Measurements from ENCODE around the gene ANKRD33.
A peak's percentile ranks its signal among the peaks of the same experiment; 100 is the strongest.

DNA sequence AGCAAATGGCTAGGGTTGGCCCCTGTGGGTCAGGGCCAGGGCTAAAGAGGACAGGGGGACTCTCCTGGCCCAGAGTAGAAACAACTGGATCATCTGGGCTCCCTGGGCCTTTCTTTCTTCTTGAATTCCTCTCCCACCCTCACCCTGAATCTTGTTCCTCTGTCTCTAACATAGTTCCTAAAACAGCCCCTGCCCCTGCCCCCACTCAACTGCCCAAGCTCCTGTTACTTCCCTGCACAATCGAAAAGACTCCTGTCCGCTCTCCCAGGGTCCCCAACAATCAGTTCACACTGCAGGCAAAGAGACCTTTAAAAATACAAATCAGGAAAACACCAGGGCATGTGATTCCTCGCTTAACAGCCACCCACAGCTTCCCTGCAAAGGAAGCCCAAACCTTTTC lies 18.0 kb upstream of the ANKRD33 start:
- TF ChIP-seq, protein P1, sequence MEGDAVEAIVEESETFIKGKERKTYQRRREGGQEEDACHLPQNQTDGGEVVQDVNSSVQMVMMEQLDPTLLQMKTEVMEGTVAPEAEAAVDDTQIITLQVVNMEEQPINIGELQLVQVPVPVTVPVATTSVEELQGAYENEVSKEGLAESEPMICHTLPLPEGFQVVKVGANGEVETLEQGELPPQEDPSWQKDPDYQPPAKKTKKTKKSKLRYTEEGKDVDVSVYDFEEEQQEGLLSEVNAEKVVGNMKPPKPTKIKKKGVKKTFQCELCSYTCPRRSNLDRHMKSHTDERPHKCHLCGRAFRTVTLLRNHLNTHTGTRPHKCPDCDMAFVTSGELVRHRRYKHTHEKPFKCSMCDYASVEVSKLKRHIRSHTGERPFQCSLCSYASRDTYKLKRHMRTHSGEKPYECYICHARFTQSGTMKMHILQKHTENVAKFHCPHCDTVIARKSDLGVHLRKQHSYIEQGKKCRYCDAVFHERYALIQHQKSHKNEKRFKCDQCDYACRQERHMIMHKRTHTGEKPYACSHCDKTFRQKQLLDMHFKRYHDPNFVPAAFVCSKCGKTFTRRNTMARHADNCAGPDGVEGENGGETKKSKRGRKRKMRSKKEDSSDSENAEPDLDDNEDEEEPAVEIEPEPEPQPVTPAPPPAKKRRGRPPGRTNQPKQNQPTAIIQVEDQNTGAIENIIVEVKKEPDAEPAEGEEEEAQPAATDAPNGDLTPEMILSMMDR (conservative IDR thresholded peaks at IDR 0.05 in 1 of 2, IDR thresholded peaks at IDR 0.05 in 1 of 2; ENCODE audit: extremely low read depth in 1 of 2, insufficient read depth in 1 of 2, low read depth in 1 of 2, low read length in 2 of 2): no peak
- TF ChIP-seq EZH2 (IDR thresholded peaks at IDR 0.05; ENCODE audit: borderline replicate concordance, low read length): peak; percentile 24
